Femur (tissue), 1 donor: ENCODE results near the gene PRKAA1.

Experiments used
- DNase-seq: peaks from one replicate; pipeline ENCODE4 v3.0.0-alpha.2; 2017

Gene PRKAA1

DNA sequence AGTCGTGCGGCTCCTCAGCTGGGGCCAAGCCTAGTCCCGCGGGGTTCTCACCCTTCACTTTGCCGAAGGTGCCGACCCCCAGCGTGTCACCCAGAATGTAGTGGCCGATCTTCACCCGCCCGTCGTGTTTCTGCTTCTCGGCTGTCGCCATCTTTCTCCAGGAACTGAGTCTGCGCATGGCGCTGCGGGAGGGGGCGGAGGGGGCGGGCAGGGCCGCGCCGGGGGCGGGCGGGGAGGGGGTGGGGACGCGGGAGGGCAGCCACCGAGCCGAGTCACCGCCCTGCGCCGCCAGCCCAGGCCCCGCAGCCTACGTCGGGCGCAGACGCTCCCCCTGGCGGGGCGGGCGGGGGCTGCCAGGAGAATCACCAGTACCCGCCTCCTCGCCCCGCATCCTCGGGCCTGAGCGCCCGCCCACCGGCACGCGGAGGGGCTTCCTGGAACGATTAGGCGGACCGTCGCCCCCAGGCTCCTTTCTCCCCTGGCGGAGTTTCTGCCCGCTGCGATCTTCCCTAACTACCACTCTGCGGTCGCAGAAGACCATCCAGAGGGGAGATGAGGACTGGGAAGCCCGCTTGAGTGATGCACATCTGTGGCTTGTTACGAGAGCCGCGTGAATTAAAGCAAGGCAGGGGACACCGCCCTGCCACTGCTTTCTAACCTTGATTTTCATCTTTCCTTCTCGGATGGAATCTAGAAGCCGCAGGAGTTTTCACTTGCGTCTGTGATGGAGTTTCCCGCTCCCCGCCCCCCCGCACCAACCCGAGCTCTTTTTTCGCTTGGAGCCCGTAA lies at the start of gene PRKAA1:
PRKAA1 (minus strand) TSS at position 363 of the 789 bp plus-strand sequence; CDS start at position 178, 185 bp downstream.
- peak; percentile 95 for DNase-seq

DNA sequence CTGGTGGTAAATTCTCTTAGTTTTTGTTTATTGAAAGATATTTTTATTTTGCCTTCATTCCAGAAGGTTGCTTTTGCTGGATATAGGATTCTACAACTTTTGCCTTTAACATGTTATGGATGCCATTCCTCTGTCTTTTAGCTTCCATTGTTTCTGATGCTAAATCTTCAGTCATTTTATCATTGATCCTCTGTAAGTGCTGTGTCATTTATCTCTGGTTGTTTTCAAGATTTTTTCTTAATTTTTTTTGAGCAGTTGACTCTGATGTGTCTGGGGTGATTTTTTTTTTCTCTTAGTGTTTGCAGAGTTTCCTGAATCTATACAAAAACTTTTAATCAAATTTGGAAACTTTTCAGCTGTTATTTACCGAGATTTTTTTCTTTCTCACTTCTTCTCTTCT lies 49.4 kb upstream of the PRKAA1 start:
- DNase-seq, result no peak

DNA sequence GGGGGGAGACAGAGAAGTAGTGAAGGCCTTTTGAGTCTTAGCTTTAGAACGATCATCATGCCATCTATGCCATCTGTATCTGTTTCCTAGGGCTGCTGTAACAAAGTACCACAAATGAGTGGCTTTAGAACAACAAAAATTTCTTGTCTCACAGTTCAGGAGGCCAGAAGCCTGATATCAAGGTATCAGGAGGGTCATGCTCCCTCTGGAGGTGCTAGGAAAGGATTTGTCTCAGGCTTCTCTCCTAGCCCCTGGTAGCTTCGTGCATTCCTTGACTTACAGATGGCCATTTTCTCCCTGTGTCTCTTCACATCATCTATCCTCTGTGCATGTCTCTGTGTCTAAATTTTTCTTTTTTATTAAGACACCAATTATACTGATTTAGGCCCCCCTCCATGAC lies 48.2 kb upstream of the PRKAA1 start:
- DNase-seq, result no peak

- DNase-seq, result no peak
These were observed 46.4 kb upstream of the PRKAA1 start for GRCh38 chr5:40844565-40844964.

- DNase-seq, result no peak
These were observed 44.2 kb upstream of the PRKAA1 start for GRCh38 chr5:40842351-40842750.

- DNase-seq, result no peak
These were observed 43.1 kb upstream of the PRKAA1 start, which contains the start of gene CARD6 for GRCh38 chr5:40841068-40841805. CARD6 (plus strand) TSS chr5:40841367; CDS start chr5:40841383, 16 bp downstream.

DNA sequence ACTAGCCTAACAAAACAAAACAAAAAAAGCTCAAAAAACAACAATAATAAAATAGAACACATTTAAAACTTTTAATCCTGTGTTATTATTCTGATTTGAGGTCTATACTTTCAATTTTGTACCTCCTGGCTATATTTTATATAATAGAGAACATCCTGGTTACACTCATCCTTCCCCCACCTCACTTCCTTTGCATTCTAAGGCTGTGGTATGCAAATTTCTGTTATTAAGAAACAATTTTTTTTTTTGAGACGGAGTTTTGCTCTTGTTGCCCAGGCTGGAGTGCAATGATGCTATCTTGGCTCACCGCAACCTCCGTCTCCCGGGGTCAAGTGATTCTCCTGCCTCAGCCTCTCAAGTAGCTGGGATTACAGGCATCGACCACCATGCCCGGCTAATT lies 39.9 kb upstream of the PRKAA1 start:
- no peak for DNase-seq

GRCh38 chr5:40834849-40835787 lies 36.9 kb upstream of the PRKAA1 start, which contains the start of gene RPL37:
RPL37 (minus strand) TSS chr5:40835222; CDS start chr5:40835185, 37 bp downstream.
- peak; percentile 97 for DNase-seq

DNA sequence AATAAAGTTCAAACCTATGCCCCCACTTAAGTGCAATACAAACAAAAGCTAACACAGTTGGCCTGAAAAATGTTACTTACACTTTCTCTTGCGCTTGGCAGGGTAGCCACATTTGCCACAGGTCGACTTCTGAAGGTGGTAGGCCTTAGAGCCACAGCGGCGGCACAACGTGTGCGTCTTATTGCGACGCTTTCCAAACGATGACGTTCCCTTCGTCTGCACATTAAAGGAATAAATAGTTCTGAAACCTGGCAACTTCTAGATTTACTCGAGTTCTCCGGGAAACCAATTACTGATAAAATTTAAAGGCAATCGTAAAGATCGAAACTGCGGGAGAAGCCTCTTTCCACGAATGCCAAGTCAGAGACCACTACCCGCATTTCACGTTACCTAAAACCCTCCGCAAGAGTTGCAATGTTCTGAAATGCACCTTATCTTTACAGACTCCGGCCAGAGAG lies 36.2 kb upstream of the PRKAA1 start:
- peak; percentile 34 for DNase-seq

DNA sequence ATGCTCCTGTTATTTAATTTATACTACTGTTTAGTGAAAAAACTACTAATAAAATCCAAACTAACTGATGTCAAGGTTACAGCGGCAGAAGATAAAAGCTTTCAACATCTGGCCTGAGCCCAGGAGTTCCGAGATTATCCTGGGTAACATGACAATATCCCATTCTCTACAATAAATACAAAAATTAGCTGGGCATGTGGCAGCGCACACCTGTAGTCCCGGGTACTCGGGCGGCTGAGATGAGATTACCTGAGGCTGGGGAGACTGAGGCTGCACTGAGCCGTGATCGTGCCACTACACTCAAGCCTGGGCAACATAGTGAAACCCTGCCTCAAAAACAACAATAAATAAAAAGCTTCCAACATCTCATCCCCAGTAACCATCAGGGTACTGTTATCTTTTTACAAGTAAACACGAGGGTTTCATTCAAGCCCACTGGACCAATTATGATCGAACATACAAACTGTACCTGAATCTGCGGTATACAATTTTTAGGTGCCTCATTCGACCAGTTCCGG lies 35.6 kb upstream of the PRKAA1 start:
- no peak for DNase-seq

DNA sequence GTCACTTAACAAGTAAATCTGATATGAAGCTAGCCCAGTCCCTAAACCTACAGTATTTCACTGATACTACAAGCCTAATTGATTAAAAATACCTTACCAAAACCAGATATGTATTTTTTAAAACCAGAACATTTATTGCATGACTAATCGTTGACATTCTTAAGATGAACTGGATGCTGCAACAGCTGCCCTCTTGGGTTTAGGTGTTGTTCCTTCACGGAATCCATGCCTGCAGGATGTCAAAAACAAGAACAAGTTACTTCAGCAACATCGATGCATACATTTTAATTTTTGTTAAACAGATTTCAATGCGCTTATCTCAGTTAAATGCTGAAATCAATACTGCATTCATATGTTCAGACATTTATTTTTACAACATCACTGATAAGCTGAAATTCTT lies 34.2 kb upstream of the PRKAA1 start:
- DNase-seq, result no peak

DNA sequence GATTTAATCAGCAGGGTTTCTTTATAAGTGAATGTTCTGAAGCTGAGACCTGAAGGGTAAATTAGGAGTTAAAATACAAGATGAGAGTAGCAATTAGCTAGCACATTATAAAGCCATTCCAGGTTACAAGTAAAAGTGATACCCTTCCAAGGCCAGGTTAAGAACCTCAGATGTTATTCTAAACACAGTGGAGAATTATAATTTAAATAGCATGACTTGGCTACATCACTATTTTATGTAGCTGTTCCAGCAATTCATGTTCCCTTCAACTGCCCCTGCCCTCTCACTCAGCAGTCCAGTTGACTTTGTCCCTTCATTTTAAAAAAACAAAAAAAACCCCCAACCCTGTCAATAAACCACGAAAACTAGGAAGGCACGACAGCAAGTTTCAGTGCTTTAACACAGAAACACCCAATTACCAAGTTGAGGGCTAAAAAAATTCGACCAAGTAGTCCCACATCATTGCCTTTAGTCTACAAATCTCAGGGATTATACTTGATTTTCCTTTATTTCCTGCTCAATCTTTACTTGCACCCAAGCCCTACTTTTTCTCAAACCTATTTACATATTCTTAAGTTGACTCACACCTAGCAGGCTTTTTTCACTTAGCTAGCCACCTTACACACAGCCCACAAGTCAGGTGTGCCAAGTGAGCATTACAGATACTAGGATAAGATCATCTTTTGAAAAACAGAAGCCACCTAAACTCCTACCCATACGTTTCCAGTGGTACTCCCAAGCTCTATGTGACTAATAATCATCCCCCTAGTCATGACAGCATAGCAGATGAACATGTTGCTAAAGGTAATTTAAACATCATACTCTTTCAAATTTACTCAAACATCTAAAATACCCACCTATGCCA lies 33.4 kb upstream of the PRKAA1 start:
- DNase-seq, result no peak

- no peak for DNase-seq
These were observed 31.8 kb upstream of the PRKAA1 start for GRCh38 chr5:40829748-40830533.

- no peak for DNase-seq
These were observed 30.8 kb upstream of the PRKAA1 start for GRCh38 chr5:40828690-40829661.

- DNase-seq, result no peak
These were observed 30.0 kb upstream of the PRKAA1 start for GRCh38 chr5:40828021-40828631.

DNA sequence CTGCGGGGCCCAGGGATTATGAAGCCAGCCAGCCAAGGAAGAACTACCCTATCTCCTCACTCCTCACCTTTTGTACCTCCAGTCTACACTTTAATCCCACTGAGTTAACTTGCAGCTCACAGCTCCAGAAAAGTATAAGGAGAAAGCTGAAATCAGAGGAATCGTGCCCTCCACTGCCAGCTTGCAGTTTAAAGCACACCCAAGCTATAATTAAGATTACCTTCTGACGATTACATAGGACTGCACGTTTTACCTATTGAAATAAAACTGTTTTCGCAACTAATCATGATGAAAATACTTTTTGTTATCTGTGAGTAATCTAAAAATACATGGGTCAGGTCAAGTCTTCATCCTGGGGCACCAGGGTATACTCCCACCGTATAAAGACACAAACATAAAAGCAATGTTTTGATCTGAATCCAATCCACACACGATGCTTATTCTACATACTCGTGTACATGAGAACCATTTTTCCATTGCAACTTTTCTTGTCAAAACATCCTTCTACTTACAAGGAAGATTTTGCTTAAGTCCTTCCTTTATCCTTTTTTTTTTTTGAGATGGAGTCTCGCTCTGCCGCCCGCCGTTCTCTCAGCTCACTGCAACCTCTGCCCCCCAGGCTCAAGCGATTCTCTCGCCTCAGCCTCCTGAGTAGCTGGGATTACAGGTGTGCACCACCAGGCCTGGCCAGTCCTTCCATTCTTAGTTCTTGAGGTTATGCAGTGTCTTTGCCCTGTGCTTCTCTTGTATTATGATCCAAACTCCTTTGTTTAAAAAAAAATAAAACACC lies 29.2 kb upstream of the PRKAA1 start:
- no peak for DNase-seq

DNA sequence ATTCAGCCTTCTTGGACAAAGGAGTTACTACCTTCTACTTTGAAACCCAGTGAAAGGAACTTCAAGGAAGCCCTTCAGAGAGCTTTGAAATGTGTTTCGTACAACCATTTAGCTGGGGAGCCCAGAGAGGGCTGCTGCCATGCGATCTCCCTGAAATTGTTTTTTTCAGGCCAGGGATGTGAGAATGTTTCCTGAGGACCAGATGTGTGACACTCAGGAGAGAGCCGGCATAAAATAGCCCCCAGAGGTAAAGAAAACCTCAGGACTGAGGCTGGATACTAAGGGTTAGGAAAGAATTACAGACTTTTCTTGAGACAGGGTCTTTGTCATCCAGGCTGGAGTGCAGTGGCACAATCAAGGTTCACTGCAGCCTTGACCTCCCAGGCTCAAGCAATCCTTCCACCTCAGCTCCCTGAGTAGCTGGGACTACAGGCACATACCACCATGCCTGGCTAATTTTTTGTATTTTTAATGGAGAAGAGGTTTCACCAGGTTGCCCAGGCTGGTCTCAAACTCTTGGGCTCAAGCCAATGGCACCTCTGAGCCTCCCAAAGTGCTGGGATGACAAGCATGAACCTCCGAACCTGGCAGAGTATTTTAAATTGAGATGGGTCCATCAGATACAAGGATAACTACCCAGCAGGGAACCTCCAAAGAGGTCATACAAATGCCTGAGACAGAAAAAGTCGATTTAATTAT lies 28.5 kb upstream of the PRKAA1 start:
- no peak for DNase-seq
